Posterior vena cava (tissue), 2 donors: ENCODE data around the gene C18orf63. TPM values are rescaled to one million over a fixed set of nuclear protein-coding genes. Genes with fewer than 3 reads are reported as not detected.
"Not testable (repeated sequence)": the region's sequence is repeated elsewhere in the genome, so short reads cannot be mapped to it uniquely, and the experiment has no call there.

Source experiments
- DNase-seq: peaks from one replicate; pipeline ENCODE4 v3.0.0-alpha.2; 2020; ENCODE audit warnings: low spot score
- intact Hi-C, 2 donors: fragments of 100-400 bp; cut with DNase I; formaldehyde crosslinking; loops; one replicate each; pipeline versions ENCODE4 v1.14.1 to v1.14.2; 2022 to 2023
- total RNA-seq, 2 donors: library from RNA; stranded (reverse); fragmentation: NEBNext Ultra II Directional; extraction: Animal tissue kit (Norgen Biotek cat#: 25700); gene quantifications; one replicate each; pipeline ENCODE4 v1.2.1, GENCODE V29; 2021
- donor health status: DM: yes; HTN: yes; CAD: no.
- donor health status: DM: yes; HTN: yes; CAD: no.

The C18orf63 gene
- total RNA-seq, 2 donors from 2014 or later = not detected

DNA sequence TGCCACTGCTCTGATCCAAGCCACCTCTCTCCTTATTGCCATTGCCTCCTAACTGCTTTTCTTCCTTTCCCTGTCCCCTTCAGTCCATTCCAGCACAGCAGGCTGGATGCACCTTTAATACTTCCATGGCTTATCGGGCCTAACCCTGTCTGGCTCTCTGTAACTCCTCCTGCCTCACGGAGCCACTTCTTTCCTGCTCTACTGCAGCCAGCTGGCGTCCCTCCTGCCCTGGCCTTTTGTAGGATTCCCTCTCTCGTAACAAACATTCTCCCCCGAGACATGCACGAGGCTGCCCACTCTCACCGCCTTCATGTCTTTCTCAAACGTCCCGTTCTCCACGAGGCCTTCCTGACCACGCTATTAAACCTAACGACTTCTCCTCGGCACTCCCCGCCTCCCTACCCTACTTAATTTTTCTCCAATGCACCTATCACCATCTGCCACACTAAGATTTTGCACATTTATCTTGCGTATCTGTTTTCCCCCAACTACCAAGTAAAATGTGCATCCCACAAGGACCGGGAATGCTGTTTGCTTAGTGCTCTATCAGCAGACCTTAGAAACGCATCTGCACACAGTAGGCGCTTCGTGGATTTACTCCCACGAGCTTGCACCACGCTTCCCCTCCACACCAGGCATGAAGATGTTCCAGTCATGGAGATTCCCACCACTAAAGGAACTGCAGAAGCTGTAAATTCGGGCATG, 728 bp upstream of the C18orf63 start:
- intact Hi-C loops = no loop called here
- DNase-seq = no peak

- intact Hi-C loops = no loop called here
- no peak for DNase-seq
Measured at GRCh38 chr18:74316257-74317170, 875 bp downstream of the C18orf63 start.

GRCh38 chr18:74326231-74326630, 10.6 kb downstream of the C18orf63 start:
- DNase-seq = no peak
- intact Hi-C loops = no loop called here

- intact Hi-C loops, DNase-seq: not testable (repeated sequence)
Measured at GRCh38 chr18:74326791-74327190, 11.2 kb downstream of the C18orf63 start.

GRCh38 chr18:74328206-74328605, 12.6 kb downstream of the C18orf63 start:
- no peak for DNase-seq

GRCh38 chr18:74329688-74330205, 14.1 kb downstream of the C18orf63 start:
- no peak for DNase-seq
- intact Hi-C loops = loop anchor here in 1 of 2 donors (10.0 kb wide), 1 partner anchor 135 kb away; no protein-coding TSS in a partner anchor

More at GRCh38 chr18:74328206-74328605, 12.6 kb downstream of the C18orf63 start:
- intact Hi-C loops = no loop called here

GRCh38 chr18:74331404-74331803, 15.8 kb downstream of the C18orf63 start:
- DNase-seq = no peak
- intact Hi-C loops = loop anchor here in 1 of 2 donors (10.0 kb wide), 1 partner anchor 137 kb away; no protein-coding TSS in a partner anchor

GRCh38 chr18:74333091-74333490, 17.5 kb downstream of the C18orf63 start:
- intact Hi-C loops = loop anchor here in 1 of 2 donors (10.0 kb wide), 1 partner anchor 138 kb away; no protein-coding TSS in a partner anchor

GRCh38 chr18:74334242-74334893, 18.7 kb downstream of the C18orf63 start:
- DNase-seq = no peak
- intact Hi-C loops = loop anchor here in 1 of 2 donors (10.0 kb wide), 1 partner anchor 140 kb away; no protein-coding TSS in a partner anchor

More at GRCh38 chr18:74333091-74333490, 17.5 kb downstream of the C18orf63 start:
- no peak for DNase-seq

DNA sequence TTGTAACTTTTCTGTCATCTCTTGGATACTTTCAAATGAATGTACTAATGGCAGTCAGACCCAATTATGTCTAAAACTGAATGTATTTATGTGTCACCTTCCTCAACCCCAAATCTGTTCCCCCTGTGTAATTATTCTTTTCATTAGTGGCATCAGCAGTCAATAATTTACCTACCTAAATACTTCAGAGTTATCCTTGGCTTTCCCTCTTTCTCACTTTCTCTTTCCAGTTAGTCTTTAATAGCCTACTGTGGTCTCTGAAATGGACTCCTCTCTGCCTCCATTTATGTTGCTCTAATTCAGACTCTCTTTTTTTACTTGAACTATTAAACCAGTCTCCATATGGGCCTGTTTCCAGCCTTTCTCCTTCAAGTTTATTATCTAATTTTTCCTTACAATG, 21.0 kb downstream of the C18orf63 start:
- intact Hi-C loops = loop anchor here in 1 of 2 donors (10.0 kb wide), 1 partner anchor 142 kb away; no protein-coding TSS in a partner anchor
- DNase-seq = no peak

DNA sequence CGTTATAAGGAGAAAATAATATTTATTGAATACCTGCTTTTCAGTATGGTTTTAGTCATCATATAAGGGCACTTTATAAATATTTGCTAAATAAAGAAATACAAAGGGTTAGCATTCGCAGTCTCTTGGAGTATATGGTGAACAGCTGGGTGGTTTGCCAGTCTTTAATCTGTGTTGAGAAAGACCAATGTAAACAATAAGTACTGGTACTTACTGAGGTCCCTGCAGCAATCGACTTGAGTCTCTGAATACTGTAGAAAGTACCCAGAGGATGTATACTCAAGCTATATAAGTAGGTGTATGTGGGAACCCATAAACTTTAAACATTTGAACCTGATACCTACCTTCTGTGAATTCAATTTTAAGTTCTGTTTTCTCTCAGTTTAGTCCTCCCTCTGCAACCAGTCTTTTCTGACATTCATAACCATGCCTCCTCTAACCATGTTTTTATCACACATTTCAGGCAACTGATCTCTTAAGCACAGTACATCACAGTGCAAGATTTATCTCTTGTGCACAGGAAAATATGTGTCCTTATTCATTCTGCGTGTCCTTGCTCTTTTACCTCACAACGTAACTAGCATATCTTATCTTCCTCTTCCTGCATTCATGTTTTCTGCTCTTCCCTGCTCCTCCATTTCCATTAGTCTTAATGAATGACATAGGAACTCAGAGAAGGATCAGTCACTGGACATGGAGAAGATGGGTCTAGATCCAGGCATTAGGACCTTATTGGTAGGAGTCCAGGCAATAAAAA, 21.7 kb downstream of the C18orf63 start:
- DNase-seq = no peak
- intact Hi-C loops = loop anchor here in 1 of 2 donors (10.0 kb wide), 1 partner anchor 143 kb away; no protein-coding TSS in a partner anchor

- DNase-seq = no peak
- intact Hi-C loops = loop anchor here in 1 of 2 donors (10.0 kb wide), 1 partner anchor 143 kb away; no protein-coding TSS in a partner anchor
Measured at GRCh38 chr18:74337912-74338309, 22.3 kb downstream of the C18orf63 start.

DNA sequence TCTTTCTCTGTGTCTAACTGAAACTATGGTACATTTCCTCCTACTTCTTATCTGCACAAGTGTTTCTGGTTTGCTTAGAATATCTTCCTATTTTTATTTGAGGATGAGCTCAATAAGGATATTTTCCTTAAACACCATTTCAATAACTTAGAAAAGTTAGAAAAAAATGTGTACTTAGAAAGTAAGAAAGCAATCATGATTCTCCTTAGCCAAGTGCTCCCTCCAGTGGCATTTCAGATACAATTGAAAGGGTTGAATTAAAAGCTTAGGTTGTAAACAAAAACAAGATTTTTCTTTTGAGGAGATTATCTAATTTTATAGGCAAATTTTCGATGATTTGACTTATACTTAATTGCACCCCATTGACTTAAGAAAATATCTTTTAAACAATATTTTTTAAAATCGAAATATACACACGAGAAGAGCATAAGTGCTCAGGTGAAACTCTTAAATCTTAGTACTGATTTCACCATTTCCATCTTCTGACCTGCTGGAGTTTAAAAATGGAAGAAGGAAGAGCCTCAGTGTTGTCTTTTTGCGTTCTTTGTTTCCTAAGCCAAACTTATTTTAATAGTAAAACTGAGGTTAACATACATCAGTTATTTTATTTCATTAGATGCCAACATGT, 26.9 kb downstream of the C18orf63 start:
- no peak for DNase-seq
- intact Hi-C loops = loop anchor here in 1 of 2 donors (5.0 kb wide), 1 partner anchor 145 kb away; no protein-coding TSS in a partner anchor

GRCh38 chr18:74346206-74346605, 30.6 kb downstream of the C18orf63 start:
- DNase-seq = no peak
- intact Hi-C loops = no loop called here

DNA sequence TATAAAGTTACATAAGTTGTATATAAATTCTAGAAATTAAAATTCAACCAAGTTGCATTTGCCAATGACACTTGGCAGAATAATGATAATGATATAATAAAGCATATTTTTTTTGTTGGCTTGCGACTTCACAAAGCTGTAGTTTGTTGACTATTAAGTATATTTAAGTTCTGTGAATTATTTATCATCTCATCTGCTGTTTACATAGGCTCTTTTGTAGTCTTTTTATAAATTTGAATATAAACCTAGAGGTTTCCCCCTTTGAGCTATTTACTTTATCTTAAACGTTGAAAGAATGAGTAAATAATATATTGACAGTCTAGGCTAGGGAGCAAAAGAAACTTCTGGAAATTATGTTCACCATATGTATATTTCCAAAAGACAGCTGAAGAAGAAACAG, 32.9 kb downstream of the C18orf63 start:
- DNase-seq = no peak
- intact Hi-C loops = no loop called here

GRCh38 chr18:74351354-74351753, 35.7 kb downstream of the C18orf63 start:
- intact Hi-C loops = loop anchor here (5.0 to 10.0 kb wide), 3 partner anchors 123 to 203 kb away; no protein-coding TSS in a partner anchor
- DNase-seq = no peak

- intact Hi-C loops = loop anchor here (5.0 to 10.0 kb wide), 3 partner anchors 122 to 202 kb away; no protein-coding TSS in a partner anchor
- no peak for DNase-seq
Measured at GRCh38 chr18:74353169-74353775, 37.6 kb downstream of the C18orf63 start.
